Fibroblast of skin of right biceps (primary cell): Measurements from ENCODE around the gene PSRC1.

Experiments used
- DNase-seq: peaks from one replicate; pipeline ENCODE4 v3.0.0-alpha.2; 2013

The PSRC1 gene

DNA sequence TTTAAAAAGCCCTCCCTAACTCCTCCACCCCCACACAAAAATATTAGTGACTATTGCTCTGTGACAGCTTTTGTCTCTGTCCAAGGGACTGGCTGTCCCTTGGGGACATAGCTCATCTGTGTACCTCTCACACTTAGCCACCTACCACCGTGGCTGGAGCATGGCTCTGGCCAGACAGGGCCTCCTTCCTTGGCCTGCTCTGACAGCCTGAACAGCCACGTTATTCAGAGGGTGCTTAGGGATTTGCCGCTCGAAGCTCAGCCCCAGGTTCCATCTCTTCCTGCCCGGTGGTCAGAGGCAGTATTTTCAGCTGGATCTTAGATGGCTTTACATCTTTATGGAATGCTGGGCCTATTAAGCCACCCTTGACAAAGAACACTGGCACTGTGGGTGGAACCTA, 39.7 kb downstream of the PSRC1 start:
- DNase-seq: no peak

DNA sequence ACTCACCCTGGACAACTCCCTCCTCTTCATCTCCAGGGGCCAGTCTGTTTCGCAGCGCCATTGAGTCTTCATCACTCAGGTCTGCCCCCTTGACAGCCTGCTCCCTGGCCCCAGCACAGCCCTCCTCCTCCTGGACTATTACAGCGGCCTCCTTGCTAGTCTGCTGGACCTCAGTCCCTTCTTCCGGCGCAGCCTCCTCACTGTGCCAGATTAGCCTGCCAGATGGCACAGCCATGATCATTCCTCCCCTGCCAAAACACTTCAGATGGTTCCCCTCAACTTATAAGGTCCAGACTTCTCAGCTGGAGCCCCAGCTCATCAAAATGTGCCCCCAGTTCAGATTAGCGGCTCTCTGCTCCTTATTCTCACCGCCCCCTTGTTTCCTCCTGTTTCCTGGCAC, 40.6 kb downstream of the PSRC1 start:
- DNase-seq: no peak

DNA sequence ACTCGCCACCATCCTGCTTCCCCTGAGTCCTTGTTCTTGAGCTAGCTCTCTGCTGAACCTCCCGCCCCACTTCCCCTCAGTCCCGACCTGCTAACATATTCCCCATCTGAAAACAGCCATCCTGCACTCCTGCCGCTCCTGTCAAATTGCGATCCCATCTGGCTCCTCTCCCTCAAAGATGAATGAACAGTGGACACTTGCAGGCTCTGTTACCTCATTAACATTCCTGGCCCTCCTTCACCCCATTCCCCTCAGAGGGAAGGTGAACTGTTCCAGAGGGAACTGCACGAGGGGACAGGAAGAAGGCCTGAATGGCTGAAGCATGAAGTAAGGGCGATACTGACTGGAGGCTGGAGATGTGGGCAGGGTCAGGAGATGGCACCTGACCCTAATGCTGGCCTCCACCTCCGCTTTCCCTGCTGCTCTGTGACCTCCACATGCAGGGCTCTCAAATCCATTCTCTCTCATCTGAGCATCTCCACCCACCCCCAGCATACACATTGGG, 41.1 kb downstream of the PSRC1 start:
- DNase-seq: no peak

DNA sequence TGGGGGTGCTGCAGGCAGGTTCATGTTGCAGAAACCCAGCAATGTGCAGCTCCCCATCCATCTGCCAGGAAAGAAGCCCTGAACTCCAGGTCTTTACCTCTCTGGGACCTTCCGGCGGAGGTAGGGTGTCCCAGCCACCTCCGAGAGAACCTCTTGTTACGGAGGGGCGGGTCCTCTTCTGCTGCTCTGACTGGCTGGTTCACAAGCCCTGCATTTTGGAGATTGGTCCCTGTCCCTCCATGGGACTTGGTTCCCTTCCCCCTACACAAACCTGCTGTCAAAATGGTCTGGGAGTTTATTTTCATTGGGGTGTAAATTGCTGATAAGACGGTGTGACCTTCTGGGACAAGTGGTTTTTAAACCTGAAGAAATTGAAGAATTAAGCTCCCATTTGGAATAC, 41.6 kb downstream of the PSRC1 start:
- DNase-seq: no peak

DNA sequence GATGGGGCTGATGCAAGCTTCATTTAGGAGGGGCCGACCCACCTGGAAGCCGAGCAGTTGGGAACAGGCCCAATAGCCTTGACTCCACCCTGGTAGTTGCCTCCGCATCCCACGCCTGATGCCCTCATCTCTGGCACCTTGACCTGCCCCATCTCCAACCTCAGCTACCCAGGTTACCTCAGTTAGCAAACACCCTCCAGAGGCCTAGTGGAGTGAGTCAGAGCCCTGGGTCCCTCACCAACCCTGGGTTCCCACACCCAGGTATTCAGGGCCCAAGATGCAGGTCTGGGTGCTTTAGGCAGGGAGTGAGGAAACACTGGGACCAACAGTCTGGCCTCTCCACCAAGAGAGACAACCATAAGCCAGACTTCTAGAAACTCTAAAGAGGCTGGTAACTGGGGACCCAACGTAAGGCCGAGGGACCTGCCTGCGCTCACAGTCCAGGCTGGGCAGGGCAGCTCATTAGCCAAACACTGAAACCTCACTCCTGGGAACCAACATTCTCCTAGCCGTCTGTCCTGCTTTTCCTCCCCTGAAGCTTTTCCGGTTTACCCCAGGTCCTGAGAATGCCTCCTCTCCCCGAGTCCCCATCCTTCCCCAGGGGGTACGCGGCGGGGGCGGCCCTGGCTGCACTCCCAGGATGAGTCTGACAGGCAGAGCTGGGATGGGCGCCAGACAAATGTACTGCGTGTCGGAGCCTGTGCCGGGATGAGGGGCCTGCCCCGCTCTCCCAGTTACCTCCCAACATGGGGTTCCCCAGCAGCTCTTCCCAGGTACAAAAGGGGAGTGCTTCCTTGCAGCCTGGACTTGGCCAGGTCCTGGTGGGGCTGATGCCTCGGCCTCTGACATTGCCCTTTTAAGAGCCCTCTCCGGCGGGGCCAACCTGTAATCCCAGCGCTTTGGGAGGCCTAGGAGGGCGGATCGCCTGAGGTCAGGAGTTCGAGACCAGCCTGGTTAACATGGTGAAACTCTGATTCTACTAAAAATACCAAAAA, 42.5 kb downstream of the PSRC1 start:
- peak; percentile 84 for DNase-seq

DNA sequence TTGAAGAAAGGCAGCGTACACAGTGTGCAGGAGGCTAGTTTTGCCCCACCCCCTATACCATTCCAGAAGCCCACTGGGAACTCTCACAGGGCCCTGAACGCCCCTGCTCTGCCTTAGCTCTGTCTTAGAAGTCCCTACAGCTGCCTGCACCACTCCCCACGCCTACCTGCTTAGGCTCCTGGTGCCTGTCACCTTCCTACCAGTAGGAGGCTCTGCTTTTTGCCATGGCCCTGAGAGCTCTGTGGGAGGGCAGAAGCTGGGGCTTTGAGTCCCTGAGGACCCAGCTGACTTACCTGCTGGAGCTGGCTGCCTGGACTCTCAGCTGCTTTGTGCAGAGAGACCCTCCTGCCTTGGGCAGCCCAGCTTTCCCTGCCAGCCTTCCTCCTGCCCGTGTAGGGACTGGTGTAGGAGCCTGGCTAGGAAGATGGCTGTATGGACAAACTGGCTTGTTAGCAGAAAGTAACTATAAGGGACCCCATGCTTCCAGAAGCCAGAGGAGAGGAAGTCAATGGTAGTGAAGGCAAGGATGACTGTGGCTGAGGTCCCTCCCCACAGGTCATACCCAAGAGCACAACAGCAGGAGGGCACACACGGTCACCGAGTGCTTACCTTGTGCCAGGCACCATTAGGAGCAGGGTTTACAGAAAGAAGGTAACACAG, 43.4 kb downstream of the PSRC1 start:
- DNase-seq: peak; percentile 50

DNA sequence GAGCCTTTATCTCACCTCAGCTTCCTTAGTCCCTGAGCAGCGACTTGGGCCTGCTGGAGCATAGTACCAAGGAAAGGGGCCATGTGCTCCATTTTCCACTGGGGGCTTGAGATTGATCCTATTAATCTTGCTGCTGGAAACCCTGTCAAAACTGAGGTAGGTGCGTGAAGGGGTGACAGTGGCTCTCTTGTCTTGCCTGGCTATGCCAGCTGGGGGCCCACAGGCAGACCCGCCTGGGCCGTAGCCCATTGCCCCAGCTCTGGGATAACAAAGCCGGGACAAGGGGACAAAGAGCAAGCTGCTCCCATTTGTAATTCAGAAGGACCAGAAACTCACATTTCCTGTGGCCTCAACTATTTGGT, 43.9 kb downstream of the PSRC1 start:
- no peak for DNase-seq

DNA sequence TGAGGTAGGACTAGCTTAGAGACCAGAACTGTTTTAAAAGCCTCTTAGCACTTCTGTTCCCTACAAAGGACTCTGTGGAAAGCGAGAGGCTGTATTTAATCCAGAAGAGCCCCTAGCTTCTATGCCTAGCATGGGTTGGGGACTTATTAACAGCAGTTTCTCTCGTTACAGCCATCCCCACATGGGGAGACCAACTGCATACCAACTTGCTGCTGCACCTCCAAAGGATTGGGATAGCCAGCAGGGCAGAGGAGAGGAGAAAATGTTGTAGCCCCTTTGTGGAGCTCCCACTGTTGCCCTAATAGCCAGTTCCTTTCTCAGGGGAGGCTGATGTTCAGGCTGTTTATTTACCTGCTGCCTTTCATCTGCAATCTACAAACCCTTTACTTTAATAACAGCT, 44.6 kb downstream of the PSRC1 start:
- no peak for DNase-seq

DNA sequence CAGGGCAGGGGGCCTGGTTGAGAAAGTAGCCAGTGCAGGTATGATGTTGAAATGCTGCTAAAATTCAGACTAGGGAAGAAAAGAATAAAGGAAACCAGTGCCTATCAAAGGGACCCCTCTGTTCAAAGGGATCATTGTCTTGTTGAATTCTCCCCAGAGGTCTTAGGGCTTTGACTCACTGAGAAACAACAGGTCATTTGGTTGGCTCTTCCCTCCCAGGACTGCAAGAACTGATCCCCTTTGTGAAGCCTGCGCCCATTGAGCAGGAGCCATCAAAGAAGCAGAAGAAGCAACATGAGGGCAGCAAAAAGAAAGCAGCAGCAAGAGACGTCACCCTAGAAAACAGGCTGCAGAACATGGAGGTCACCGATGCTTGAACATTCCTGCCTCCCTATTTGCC, 45.4 kb downstream of the PSRC1 start:
- no peak for DNase-seq

DNA sequence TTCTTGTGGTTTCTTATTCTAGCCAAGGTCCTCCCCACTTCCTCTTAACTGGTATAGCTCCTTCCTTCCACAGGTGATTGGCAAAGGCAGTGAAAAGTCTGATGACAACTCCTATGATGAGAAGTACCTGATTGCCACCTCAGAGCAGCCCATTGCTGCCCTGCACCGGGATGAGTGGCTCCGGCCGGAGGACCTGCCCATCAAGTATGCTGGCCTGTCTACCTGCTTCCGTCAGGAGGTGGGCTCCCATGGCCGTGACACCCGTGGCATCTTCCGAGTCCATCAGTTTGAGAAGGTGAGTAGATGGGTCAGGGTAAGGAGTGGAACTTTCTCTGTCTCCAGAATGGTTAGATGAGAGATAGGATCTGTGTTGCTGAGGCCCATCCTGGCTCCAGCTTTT, 47.8 kb downstream of the PSRC1 start:
- no peak for DNase-seq

DNA sequence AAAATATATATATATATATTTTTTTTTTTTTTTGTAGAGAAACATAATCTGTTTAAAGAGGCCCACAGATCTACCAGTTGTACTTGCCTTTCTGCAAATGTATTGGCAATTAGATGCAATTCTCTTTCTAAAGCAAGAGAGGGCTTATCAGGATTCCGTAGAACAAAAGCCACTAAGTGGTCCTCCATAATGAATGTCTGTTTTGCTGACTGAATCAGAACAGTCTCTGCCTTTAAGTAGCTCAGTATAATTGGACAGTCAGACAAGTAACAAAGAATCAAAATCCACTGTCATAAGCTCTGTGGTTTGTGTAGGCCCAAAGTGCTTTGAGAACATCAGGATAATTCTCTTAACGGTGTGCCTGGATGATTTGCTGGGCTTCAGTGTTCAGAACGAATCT, 51.9 kb downstream of the PSRC1 start:
- DNase-seq: no peak
